GM23338 (cell line): ENCODE data around the gene UBXN1. TPM values are rescaled to one million over a fixed set of nuclear protein-coding genes. Genes with fewer than 3 reads are reported as not detected.

Experiments used
- ATAC-seq: fragments of 200-7000 bp; cut with Tn5 transposase; 3 replicates; pipeline ENCODE4 v1.9.1; 2020
- DNase-seq: peaks from one replicate; pipeline ENCODE4 v3.0.0-alpha.2; 2015; ENCODE audit warnings: low spot score
- H2AFZ ChIP-seq: fragments of 200-600 bp; sonication (generic); 2 replicates; pipeline ENCODE4 v1.8.0; 2016; ENCODE audit warnings: antibody characterized with exemption, mild to moderate bottlenecking, moderate library complexity
- H3F3A ChIP-seq: fragments of 200-600 bp; sonication (generic); replicated peaks from 2 replicates; pipeline ENCODE4 v1.8.0; 2017; ENCODE audit warnings: antibody characterized with exemption, mixed run types, low read depth
- H3K27ac ChIP-seq: fragments of 200-600 bp; sonication (generic); 2 replicates; pipeline ENCODE4 v1.6.1; 2016; ENCODE audit warnings: low read depth
- H3K27me3 ChIP-seq: fragments of 200-600 bp; sonication (generic); 2 replicates; pipeline ENCODE4 v1.8.0; 2016; ENCODE audit warnings: mild to moderate bottlenecking, mixed run types, moderate library complexity; ENCODE audit not compliant: insufficient read depth
- H3K36me3 ChIP-seq: fragments of 200-600 bp; sonication (generic); 2 replicates; pipeline ENCODE4 v1.8.0; 2016; ENCODE audit warnings: mild to moderate bottlenecking; ENCODE audit not compliant: insufficient read depth
- H3K4me1 ChIP-seq: fragments of 200-600 bp; sonication (generic); 2 replicates; pipeline ENCODE4 v1.8.0; 2016; ENCODE audit warnings: mild to moderate bottlenecking, moderate library complexity; ENCODE audit not compliant: insufficient read depth
- H3K4me2 ChIP-seq: fragments of 200-600 bp; sonication (generic); 2 replicates; pipeline ENCODE4 v1.7.1; 2017; ENCODE audit warnings: mixed run types
- H3K4me3 ChIP-seq: fragments of 200-600 bp; sonication (generic); 2 replicates; pipeline ENCODE4 v1.6.1; 2016; ENCODE audit warnings: mixed run types
- H3K79me2 ChIP-seq: fragments of 200-600 bp; sonication (generic); replicated peaks from 2 replicates; pipeline ENCODE4 v1.8.0; 2017; ENCODE audit warnings: mild to moderate bottlenecking; ENCODE audit not compliant: insufficient read depth
- H3K9me2 ChIP-seq: fragments of 200-600 bp; sonication (generic); 2 replicates; pipeline ENCODE4 v1.8.0; 2017; ENCODE audit not compliant: insufficient read depth
- H4K20me1 ChIP-seq: fragments of 200-600 bp; sonication (generic); replicated peaks from 2 replicates; pipeline ENCODE4 v1.8.0; 2017; ENCODE audit warnings: mild to moderate bottlenecking; ENCODE audit not compliant: insufficient read depth
- H3K27ac Mint-ChIP-seq: 2 replicates; pipeline ENCODE4 v1.8.0; 2020; ENCODE audit warnings: inconsistent platforms, mild to moderate bottlenecking, moderate library complexity, mixed read lengths
- H3K27me3 Mint-ChIP-seq: 3 replicates; pipeline ENCODE4 v1.8.0; 2022; ENCODE audit warnings: low read depth, mild to moderate bottlenecking, moderate library complexity, mixed read lengths, inconsistent platforms; ENCODE audit not compliant: insufficient read depth, poor library complexity
- H3K36me3 Mint-ChIP-seq: 3 replicates; pipeline ENCODE4 v1.8.0; 2021; ENCODE audit warnings: low read depth, mild to moderate bottlenecking, inconsistent platforms, moderate library complexity, mixed read lengths
- H3K4me1 Mint-ChIP-seq: 3 replicates; pipeline ENCODE4 v1.8.0; 2020; ENCODE audit warnings: mild to moderate bottlenecking, inconsistent platforms, mixed read lengths
- H3K4me3 Mint-ChIP-seq: 3 replicates; pipeline ENCODE4 v1.8.0; 2021; ENCODE audit warnings: moderate library complexity, mild to moderate bottlenecking, inconsistent platforms, mixed read lengths
- H3K9me3 Mint-ChIP-seq: 3 replicates; pipeline ENCODE4 v1.8.0; 2020; ENCODE audit warnings: moderate library complexity, mild to moderate bottlenecking, inconsistent platforms, mixed read lengths
- CREB1 ChIP-seq: fragments of 250-450 bp; sonication (Bioruptor Pico); IDR thresholded peaks from 2 replicates; pipeline ENCODE4 v1.5.0; 2020; ENCODE audit warnings: low read depth, mild to moderate bottlenecking, moderate library complexity
- EZH2 ChIP-seq: fragments of 200-600 bp; sonication (generic); IDR thresholded peaks from one replicate; pipeline ENCODE4 v1.8.0; 2017; ENCODE audit warnings: antibody characterized with exemption, mild to moderate bottlenecking, low read depth; ENCODE audit not compliant: unreplicated experiment
- EZH2phosphoT487 ChIP-seq: fragments of 200-600 bp; sonication (generic); IDR thresholded peaks from one replicate; pipeline ENCODE4 v1.8.1; 2018; ENCODE audit warnings: antibody characterized with exemption; ENCODE audit not compliant: unreplicated experiment
- NANOG ChIP-seq: IDR thresholded peaks from 2 replicates; pipeline ENCODE4 v1.6.1; 2016; ENCODE audit warnings: antibody characterized with exemption, borderline replicate concordance
- POLR2AphosphoS5 ChIP-seq: IDR thresholded peaks from 2 replicates; pipeline ENCODE4 v1.6.1; 2016; ENCODE audit warnings: antibody characterized with exemption, low read depth
- REST ChIP-seq: IDR thresholded peaks from one replicate; pipeline ENCODE4 v1.6.1; 2018; ENCODE audit warnings: antibody characterized with exemption; ENCODE audit not compliant: unreplicated experiment
- STAT1 ChIP-seq: IDR thresholded peaks from one replicate; pipeline ENCODE4 v1.6.1; 2016; ENCODE audit warnings: antibody characterized with exemption; ENCODE audit not compliant: unreplicated experiment
- ZNF114 ChIP-seq: fragments of 250-450 bp; sonication (Bioruptor Pico); IDR thresholded peaks from 2 replicates; pipeline ENCODE4 v1.5.0; 2020; ENCODE audit warnings: mild to moderate bottlenecking, moderate library complexity
- ZNF462 ChIP-seq: fragments of 250-450 bp; sonication (Bioruptor Pico); IDR thresholded peaks from 2 replicates; pipeline ENCODE4 v1.5.0; 2020; ENCODE audit warnings: mild to moderate bottlenecking, moderate library complexity
- polyA plus RNA-seq: library from polyadenylated mRNA; unstranded; fragments of >200 nt; fragmentation: Nextera tagmentation; extraction: Ambion mirVana; gene quantifications from 2 replicates; pipeline ENCODE4 v1.2.1, GENCODE V29; 2016
- total RNA-seq: library from RNA; depleted of rRNA; stranded (reverse); fragments of >200 nt; shearing (Covaris generic); gene quantifications from 2 replicates; pipeline ENCODE4 v1.2.3, GENCODE V29; 2014

The UBXN1 gene
- total and polyA plus RNA-seq, 2 experiments from 2014 or later = 126 to 132 TPM

GRCh38 chr11:62702246-62702645 is 23.4 kb upstream of the UBXN1 start:
- Histone ChIP-seq H3K36me3 (peaks cover 11% of the 10 kb centered on the region), H3K9me2 (no peaks in the 10 kb centered on the region), H4K20me1 (no peaks in the 10 kb centered on the region; the same call in 1 of the 2 replicates), H3F3A (peaks cover 19% of the 10 kb centered on the region), H3K4me3 (no peak overlapping the region), H3K27me3 (no peaks in the 10 kb centered on the region), H3K4me2 (no peak overlapping the region), H3K27ac (no peak overlapping the region), H2AFZ (no peak overlapping the region), H3K79me2 (peaks cover 9% of the 10 kb centered on the region), H3K4me1 (peaks cover 3% of the 10 kb centered on the region)
- Mint-ChIP-seq H3K27me3 (peaks cover 10% of the 10 kb centered on the region), H3K27ac (no peak overlapping the region), H3K4me3 (no peak overlapping the region), H3K36me3 (peaks cover 38% of the 10 kb centered on the region), H3K4me1 (peaks cover 9% of the 10 kb centered on the region), H3K9me3 (no peaks in the 10 kb centered on the region)
- no peak for ATAC-seq
- TF ChIP-seq NANOG = no peak
- TF ChIP-seq POLR2AphosphoS5 = no peak
- TF ChIP-seq REST = no peak
- no peak for TF ChIP-seq EZH2phosphoT487
- no peak for TF ChIP-seq ZNF114 (CRISPR knock-in tag)
- no peak for TF ChIP-seq STAT1
- TF ChIP-seq ZNF462 (CRISPR knock-in tag) = no peak
- TF ChIP-seq CREB1 (CRISPR knock-in tag) = no peak
- no peak for TF ChIP-seq EZH2
- DNase-seq = no peak
